Measurements from ENCODE around the gene KIF3C. TPM values are rescaled to one million over a fixed set of nuclear protein-coding genes. Genes with fewer than 3 reads are reported as not detected.

KIF3C gene
- total RNA-seq, 2 donors from 2014 or later: 42.9 to 51.4 TPM

GRCh38 chr2:25994509-25994908 lies 12.2 kb upstream of the KIF3C start:
- no peaks in the 10 kb centered on the region for H3K27me3 Mint-ChIP-seq (ENCODE audit: insufficient read depth)
- Histone ChIP-seq H3K36me3 (ENCODE audit: control insufficient read depth, insufficient read depth, low read length) (no peaks in the 10 kb centered on the region), H3K4me1 (ENCODE audit: control insufficient read depth, insufficient read depth, low read length) (no peaks in the 10 kb centered on the region), H3K4me3 (ENCODE audit: low read length) (no peak overlapping the region), H3K27me3 (ENCODE audit: control insufficient read depth, insufficient read depth, low read length, poor library complexity, severe bottlenecking) (no peaks in the 10 kb centered on the region), H3K9me3 (ENCODE audit: control insufficient read depth, low read length) (no peaks in the 10 kb centered on the region), H3K9ac (ENCODE audit: extremely low read depth, low read length, poor library complexity, severe bottlenecking) (no peak overlapping the region), H3K27ac (ENCODE audit: low read depth, low read length) (no peak overlapping the region)
- peaks cover 3% of the 10 kb centered on the region for H3K4me1 Mint-ChIP-seq
- H3K4me3 Mint-ChIP-seq: no peak overlapping the region
- H3K9me3 Mint-ChIP-seq: no peaks in the 10 kb centered on the region
- TF ChIP-seq CTCF (conservative IDR thresholded peaks at IDR 0.05): no peak
- no peak overlapping the region for H3K27ac Mint-ChIP-seq
- no peak for DNase-seq
- no peaks in the 10 kb centered on the region for H3K36me3 Mint-ChIP-seq (ENCODE audit: low read depth)
- WGBS, 2 experiments (ENCODE audit: insufficient coverage in 1 of 2, insufficient read length in 1 of 2): 94 to 95% methylated on average over 15 of the region's 15 CpGs

DNA sequence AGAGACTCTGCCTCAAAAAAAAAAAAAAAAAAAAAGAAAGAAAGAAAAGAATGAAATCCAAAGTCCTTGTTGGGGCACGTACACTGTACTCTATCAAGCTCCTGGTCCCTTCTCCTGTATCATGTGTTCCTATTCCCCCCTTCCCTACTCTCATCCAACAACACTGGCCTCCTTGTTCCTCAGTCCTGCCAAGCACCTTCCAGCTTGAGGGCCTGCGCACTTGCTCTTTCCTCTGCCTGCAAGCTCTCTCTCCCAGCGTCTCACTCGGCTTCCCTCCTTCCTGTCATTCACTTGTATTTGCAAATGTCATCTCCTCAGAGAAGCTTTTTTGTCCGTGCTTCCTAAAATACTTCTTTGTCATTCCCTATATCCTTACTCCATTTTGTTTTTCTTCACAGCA lies 10.8 kb upstream of the KIF3C start:
- H3K4me3 ChIP-seq (ENCODE audit: low read length): no peak overlapping the region
- no peak overlapping the region for H3K4me3 Mint-ChIP-seq
- 81 to 87% methylated on average over 4 to 5 of the region's 5 CpGs for WGBS, 2 experiments (ENCODE audit: insufficient coverage in 1 of 2, insufficient read length in 1 of 2)
- DNase-seq: no peak
- no peaks in the 10 kb centered on the region for H3K4me1 ChIP-seq (ENCODE audit: control insufficient read depth, insufficient read depth, low read length)
- H3K36me3 Mint-ChIP-seq (ENCODE audit: low read depth): no peaks in the 10 kb centered on the region
- no peak for TF ChIP-seq CTCF (conservative IDR thresholded peaks at IDR 0.05)
- H3K9ac ChIP-seq (ENCODE audit: extremely low read depth, low read length, poor library complexity, severe bottlenecking): no peak overlapping the region
- no peaks in the 10 kb centered on the region for H3K27me3 ChIP-seq (ENCODE audit: control insufficient read depth, insufficient read depth, low read length, poor library complexity, severe bottlenecking)
- no peaks in the 10 kb centered on the region for H3K9me3 ChIP-seq (ENCODE audit: control insufficient read depth, low read length)
- no peaks in the 10 kb centered on the region for H3K9me3 Mint-ChIP-seq
- H3K27me3 Mint-ChIP-seq (ENCODE audit: insufficient read depth): no peaks in the 10 kb centered on the region
- H3K36me3 ChIP-seq (ENCODE audit: control insufficient read depth, insufficient read depth, low read length): no peaks in the 10 kb centered on the region
- peaks cover 3% of the 10 kb centered on the region for H3K4me1 Mint-ChIP-seq
- H3K27ac ChIP-seq (ENCODE audit: low read depth, low read length): no peak overlapping the region
- H3K27ac Mint-ChIP-seq: no peak overlapping the region

DNA sequence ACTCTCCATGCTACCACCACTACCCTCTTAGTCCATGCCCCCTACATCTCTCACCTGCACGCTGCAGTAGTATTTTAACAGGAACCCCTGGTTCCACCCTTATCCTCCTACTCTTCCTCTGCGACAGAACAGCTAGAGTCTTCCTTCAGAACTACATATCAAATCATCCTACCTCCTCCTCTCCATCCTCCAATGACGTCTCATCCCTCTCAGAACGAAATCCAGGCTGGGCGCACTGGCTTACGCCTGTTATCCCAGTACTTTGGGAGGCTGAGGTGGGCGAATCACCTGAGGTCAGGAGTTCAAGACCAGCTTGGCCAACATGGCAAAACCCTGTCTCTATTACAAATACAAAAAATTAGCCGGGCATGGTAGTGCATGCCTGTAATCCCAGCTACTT lies 10.3 kb upstream of the KIF3C start:
- no peaks in the 10 kb centered on the region for H3K9me3 ChIP-seq (ENCODE audit: control insufficient read depth, low read length)
- no peaks in the 10 kb centered on the region for H3K4me1 ChIP-seq (ENCODE audit: control insufficient read depth, insufficient read depth, low read length)
- WGBS, 2 experiments (ENCODE audit: insufficient coverage in 1 of 2, insufficient read length in 1 of 2): 93 to 100% methylated on average over 7 to 8 of the region's 8 CpGs
- Mint-ChIP-seq H3K4me3 (no peak overlapping the region), H3K4me1 (peaks cover under 1% of the 10 kb centered on the region), H3K36me3 (ENCODE audit: low read depth) (no peaks in the 10 kb centered on the region), H3K27me3 (ENCODE audit: insufficient read depth) (no peaks in the 10 kb centered on the region), H3K27ac (no peak overlapping the region), H3K9me3 (no peaks in the 10 kb centered on the region)
- no peak overlapping the region for H3K27ac ChIP-seq (ENCODE audit: low read depth, low read length)
- no peak for DNase-seq
- TF ChIP-seq CTCF (conservative IDR thresholded peaks at IDR 0.05): no peak
- no peak overlapping the region for H3K4me3 ChIP-seq (ENCODE audit: low read length)
- H3K36me3 ChIP-seq (ENCODE audit: control insufficient read depth, insufficient read depth, low read length): no peaks in the 10 kb centered on the region
- no peak overlapping the region for H3K9ac ChIP-seq (ENCODE audit: extremely low read depth, low read length, poor library complexity, severe bottlenecking)
- no peaks in the 10 kb centered on the region for H3K27me3 ChIP-seq (ENCODE audit: control insufficient read depth, insufficient read depth, low read length, poor library complexity, severe bottlenecking)
